ENCODE results near the gene CARD11. TPM values are rescaled to one million over a fixed set of nuclear protein-coding genes. Genes with fewer than 3 reads are reported as not detected.

Gene CARD11
- total and polyA plus RNA-seq, 2 of the 13 experiments (the other 11 are each of a cell fraction or from before 2014, with no cell fraction given) = 0.04 TPM; not detected in 1

- TF ChIP-seq ZNF646 (CRISPR knock-in tag; IDR thresholded peaks at IDR 0.05) (no peak), SP2 (CRISPR knock-in tag; IDR thresholded peaks at IDR 0.05) (no peak), RERE (CRISPR knock-in tag; IDR thresholded peaks at IDR 0.05; ENCODE audit: low read depth) (no peak), ZNF720 (CRISPR knock-in tag; IDR thresholded peaks at IDR 0.05) (no peak)
These were observed 160.6 kb downstream of the CARD11 start (continued) for GRCh38 chr7:2883101-2883500.
